Karpas-422 (cell line): ENCODE data around the gene TIMD4. TPM values are rescaled to one million over a fixed set of nuclear protein-coding genes. Genes with fewer than 3 reads are reported as not detected.

Source experiments
- DNase-seq: peaks from one replicate; pipeline ENCODE4 v3.0.0-alpha.2; 2015
- H2AFZ ChIP-seq: fragments of 200-600 bp; sonication (generic); 2 replicates; pipeline ENCODE4 v1.6.1; 2014; ENCODE audit warnings: antibody characterized with exemption, low read length, mixed read lengths
- H3K27ac ChIP-seq: fragments of 200-600 bp; sonication (generic); 2 replicates; pipeline ENCODE4 v1.5.1; 2014; ENCODE audit warnings: mild to moderate bottlenecking, low read length, moderate library complexity
- H3K27me3 ChIP-seq: fragments of 200-600 bp; sonication (generic); 2 replicates; pipeline ENCODE4 v1.6.1; 2014; ENCODE audit warnings: low read length, mixed read lengths
- H3K36me3 ChIP-seq: fragments of 200-600 bp; sonication (generic); 2 replicates; pipeline ENCODE4 v1.6.1; 2014; ENCODE audit warnings: low read length, mixed read lengths; ENCODE audit not compliant: insufficient read depth
- H3K4me1 ChIP-seq: fragments of 200-600 bp; sonication (generic); 2 replicates; pipeline ENCODE4 v1.6.1; 2014; ENCODE audit warnings: mild to moderate bottlenecking, low read length, mixed read lengths
- H3K4me2 ChIP-seq: fragments of 200-600 bp; sonication (generic); 2 replicates; pipeline ENCODE4 v1.6.1; 2014; ENCODE audit warnings: low read length, low read depth, mild to moderate bottlenecking; ENCODE audit not compliant: poor library complexity, severe bottlenecking
- H3K4me3 ChIP-seq: fragments of 200-600 bp; sonication (generic); 2 replicates; pipeline ENCODE4 v1.5.1; 2014; ENCODE audit warnings: mild to moderate bottlenecking, antibody characterized with exemption, low read length, mixed read lengths
- H3K79me2 ChIP-seq: fragments of 200-600 bp; sonication (generic); 2 replicates; pipeline ENCODE4 v1.6.1; 2014; ENCODE audit warnings: mild to moderate bottlenecking, low read length, mixed read lengths
- H3K9ac ChIP-seq: fragments of 200-600 bp; sonication (generic); 2 replicates; pipeline ENCODE4 v1.6.0; 2014; ENCODE audit warnings: low read length
- H3K9me2 ChIP-seq: fragments of 200-600 bp; sonication (generic), shearing (Covaris generic); replicated peaks from 2 replicates; pipeline ENCODE4 v1.6.0; 2014; ENCODE audit warnings: mild to moderate bottlenecking, low read length, moderate library complexity; ENCODE audit not compliant: insufficient read depth
- H3K9me3 ChIP-seq: fragments of 300-700, 200-600 bp; sonication (generic); 2 replicates; pipeline ENCODE4 v1.6.1; 2014; ENCODE audit warnings: low read length, mixed read lengths
- H4K20me1 ChIP-seq: fragments of 200-600 bp; sonication (generic); 2 replicates; pipeline ENCODE4 v1.6.1; 2014; ENCODE audit warnings: mild to moderate bottlenecking, antibody characterized with exemption, low read length, low read depth; ENCODE audit not compliant: insufficient read depth
- total RNA-seq: library from RNA; depleted of rRNA; stranded (reverse); fragments of >200 nt; shearing (Covaris generic); gene quantifications from 2 replicates; pipeline ENCODE4 v1.2.3, GENCODE V29; 2014; ENCODE audit warnings: low replicate concordance; rRNA removed

The TIMD4 gene
- total RNA-seq: not detected in 2 replicates

- no peak within 1 kb of the TSS for H2AFZ ChIP-seq
- peaks cover 6% of the 10 kb centered on the region for H3K4me1 ChIP-seq
Observed at GRCh38 chr5:156963125-156963524, at the start of gene TIMD4. Gene TIMD4 (minus strand): TSS chr5:156963226. CDS start chr5:156963198, 28 bp downstream.

GRCh38 chr5:157006262-157006661, 43.2 kb upstream of the TIMD4 start:
- H4K20me1 ChIP-seq: no peaks in the 10 kb centered on the region
- H3K4me3 ChIP-seq: no peak overlapping the region
- H3K4me2 ChIP-seq: no peak overlapping the region
- H3K79me2 ChIP-seq: no peaks in the 10 kb centered on the region
- H3K27me3 ChIP-seq: no peaks in the 10 kb centered on the region
- no peaks in the 10 kb centered on the region; the same call in 1 of the 2 replicates for H3K9me2 ChIP-seq
- no peaks in the 10 kb centered on the region for H3K36me3 ChIP-seq
- H3K9ac ChIP-seq: no peak overlapping the region
- no peaks in the 10 kb centered on the region for H3K4me1 ChIP-seq
- no peak overlapping the region for H2AFZ ChIP-seq
- no peak for DNase-seq
- no peaks in the 10 kb centered on the region for H3K9me3 ChIP-seq
- no peak overlapping the region for H3K27ac ChIP-seq

More at GRCh38 chr5:156963125-156963524, at the start of gene TIMD4:
- no peaks in the 10 kb centered on the region for H3K27me3 ChIP-seq
- no peaks in the 10 kb centered on the region for H3K9me2 ChIP-seq
- no peaks in the 10 kb centered on the region for H3K79me2 ChIP-seq
- H3K9me3 ChIP-seq: no peaks in the 10 kb centered on the region
- no peak for DNase-seq
- H4K20me1 ChIP-seq: no peaks in the 10 kb centered on the region
- no peak within 1 kb of the TSS for H3K27ac ChIP-seq
- no peak within 1 kb of the TSS for H3K4me3 ChIP-seq
- no peaks in the 10 kb centered on the region for H3K36me3 ChIP-seq
- no peak within 1 kb of the TSS for H3K4me2 ChIP-seq
- H3K9ac ChIP-seq: no peak within 1 kb of the TSS

- H3K9me3 ChIP-seq: no peaks in the 10 kb centered on the region
- DNase-seq: no peak
- no peaks in the 10 kb centered on the region for H3K4me1 ChIP-seq
- H3K9me2 ChIP-seq: no peaks in the 10 kb centered on the region; the same call in 1 of the 2 replicates
- H4K20me1 ChIP-seq: no peaks in the 10 kb centered on the region
- H3K36me3 ChIP-seq: no peaks in the 10 kb centered on the region
- H3K4me2 ChIP-seq: no peak overlapping the region
- H2AFZ ChIP-seq: no peak overlapping the region
- H3K9ac ChIP-seq: no peak overlapping the region
- H3K27ac ChIP-seq: no peak overlapping the region
- no peak overlapping the region for H3K4me3 ChIP-seq
- H3K79me2 ChIP-seq: no peaks in the 10 kb centered on the region
- H3K27me3 ChIP-seq: no peaks in the 10 kb centered on the region
Observed at GRCh38 chr5:157004893-157005551, 42.0 kb upstream of the TIMD4 start.

- no peaks in the 10 kb centered on the region for H3K9me2 ChIP-seq
- DNase-seq: no peak
Observed at GRCh38 chr5:156991714-156992113, 28.7 kb upstream of the TIMD4 start.

GRCh38 chr5:156984064-156984463, 21.0 kb upstream of the TIMD4 start:
- H3K9me2 ChIP-seq: no peaks in the 10 kb centered on the region
- no peak overlapping the region for H2AFZ ChIP-seq
- H3K9me3 ChIP-seq: no peaks in the 10 kb centered on the region
- H4K20me1 ChIP-seq: no peaks in the 10 kb centered on the region
- H3K4me1 ChIP-seq: peaks cover 9% of the 10 kb centered on the region
- H3K27me3 ChIP-seq: no peaks in the 10 kb centered on the region
- H3K4me2 ChIP-seq: no peak overlapping the region
- no peaks in the 10 kb centered on the region for H3K36me3 ChIP-seq
- no peak overlapping the region for H3K4me3 ChIP-seq
- DNase-seq: no peak
- H3K27ac ChIP-seq: no peak overlapping the region
- H3K79me2 ChIP-seq: no peaks in the 10 kb centered on the region
- no peak overlapping the region for H3K9ac ChIP-seq

More at GRCh38 chr5:156991714-156992113, 28.7 kb upstream of the TIMD4 start:
- H2AFZ ChIP-seq: no peak overlapping the region
- no peaks in the 10 kb centered on the region for H3K27me3 ChIP-seq
- H3K79me2 ChIP-seq: no peaks in the 10 kb centered on the region
- no peak overlapping the region for H3K27ac ChIP-seq
- no peak overlapping the region for H3K4me2 ChIP-seq
- H3K9ac ChIP-seq: no peak overlapping the region
- H3K9me3 ChIP-seq: no peaks in the 10 kb centered on the region
- H3K36me3 ChIP-seq: no peaks in the 10 kb centered on the region
- H3K4me1 ChIP-seq: no peaks in the 10 kb centered on the region
- no peak overlapping the region for H3K4me3 ChIP-seq
- H4K20me1 ChIP-seq: no peaks in the 10 kb centered on the region

DNA sequence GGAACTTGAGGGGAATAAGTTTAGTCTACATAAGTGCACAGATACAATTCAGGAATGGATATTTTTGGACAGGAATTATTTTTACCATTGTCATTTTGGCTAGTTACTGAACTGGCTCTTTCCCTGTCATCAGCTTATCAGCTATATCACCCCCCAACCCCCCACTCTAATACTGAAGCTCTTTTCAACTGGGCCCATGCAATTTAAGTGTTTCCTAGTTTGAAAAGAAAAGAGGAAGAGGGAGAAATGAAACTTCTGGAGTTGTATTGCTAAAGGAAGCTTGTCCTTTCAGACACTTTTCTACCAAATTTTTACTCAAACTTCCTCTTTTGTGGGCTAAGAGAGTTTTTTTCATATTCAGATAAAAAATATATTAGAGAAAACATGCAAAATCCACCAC, 18.5 kb upstream of the TIMD4 start:
- DNase-seq: no peak
- Histone ChIP-seq H3K4me1 (peaks cover 9% of the 10 kb centered on the region), H3K36me3 (no peaks in the 10 kb centered on the region), H3K9me3 (no peaks in the 10 kb centered on the region), H3K27me3 (no peaks in the 10 kb centered on the region), H3K9me2 (no peaks in the 10 kb centered on the region), H3K9ac (no peak overlapping the region), H3K79me2 (no peaks in the 10 kb centered on the region), H3K27ac (no peak overlapping the region), H3K4me3 (no peak overlapping the region), H2AFZ (no peak overlapping the region), H4K20me1 (no peaks in the 10 kb centered on the region), H3K4me2 (no peak overlapping the region)

GRCh38 chr5:156974328-156974727, 11.3 kb upstream of the TIMD4 start:
- Histone ChIP-seq H3K79me2 (no peaks in the 10 kb centered on the region), H2AFZ (no peak overlapping the region), H3K4me3 (no peak overlapping the region), H3K9ac (no peak overlapping the region), H3K27me3 (0 out of 2 replicates have a peak, but pooled peaks cover 5% of the 10 kb centered on the region), H3K4me1 (no peaks in the 10 kb centered on the region; the same call in 1 of the 2 replicates), H3K27ac (no peak overlapping the region), H3K36me3 (no peaks in the 10 kb centered on the region), H4K20me1 (no peaks in the 10 kb centered on the region), H3K9me2 (no peaks in the 10 kb centered on the region), H3K9me3 (no peaks in the 10 kb centered on the region), H3K4me2 (no peak overlapping the region)
- DNase-seq: no peak

- Histone ChIP-seq H3K9me3 (no peaks in the 10 kb centered on the region), H3K9ac (no peak overlapping the region), H3K4me2 (no peak overlapping the region), H3K4me3 (no peak overlapping the region), H4K20me1 (no peaks in the 10 kb centered on the region), H3K9me2 (no peaks in the 10 kb centered on the region), H3K27ac (no peak overlapping the region), H3K36me3 (no peaks in the 10 kb centered on the region), H3K27me3 (0 out of 2 replicates have a peak, but pooled peaks cover 5% of the 10 kb centered on the region), H3K4me1 (no peaks in the 10 kb centered on the region; the same call in 1 of the 2 replicates), H3K79me2 (no peaks in the 10 kb centered on the region), H2AFZ (no peak overlapping the region)
- DNase-seq: no peak
Observed at GRCh38 chr5:156971848-156972525, 9.0 kb upstream of the TIMD4 start.
